ENCODE results near the gene LGR5.
A peak's percentile ranks its signal among the peaks of the same experiment; 100 is the strongest.

GRCh38 chr12:71439613-71440344 is at the start of gene LGR5:
- TF ChIP-seq POLR2A (IDR thresholded peaks at IDR 0.05) = peak in 1 of 2 donors; percentile 42
- TF ChIP-seq CTCF (IDR thresholded peaks at IDR 0.05 in 4 of 5, conservative IDR thresholded peaks at IDR 0.05 in 1 of 5) = no peak
